ENCODE results near the gene SMC5. TPM values are rescaled to one million over a fixed set of nuclear protein-coding genes. Genes with fewer than 3 reads are reported as not detected.
"Not testable (repeated sequence)": the region's sequence is repeated elsewhere in the genome, so short reads cannot be mapped to it uniquely, and the experiment has no call there.

The SMC5 gene
- total RNA-seq, 1 donor from 2014 or later = 27.4 TPM

DNA sequence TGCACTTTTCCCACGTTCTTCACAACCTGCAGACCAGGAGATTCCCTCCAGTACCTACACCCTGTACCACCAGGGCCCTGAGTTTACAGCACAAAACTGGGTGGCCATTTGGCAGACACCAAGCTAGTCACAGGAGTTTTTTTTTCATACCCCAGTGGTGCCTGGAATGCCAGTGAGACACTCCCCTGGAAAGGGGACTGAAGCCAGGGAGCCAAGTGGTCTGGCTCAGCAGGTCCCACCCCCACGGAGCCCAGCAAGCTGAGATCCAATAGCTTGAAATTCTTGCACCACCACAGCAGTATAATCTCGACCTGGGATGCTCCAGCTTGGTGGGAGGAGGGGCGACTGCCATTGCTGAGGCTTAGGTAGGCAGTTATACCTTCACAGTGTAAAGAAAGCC is 26.3 kb upstream of the SMC5 start:
- H3K9me3 ChIP-seq (ENCODE audit: insufficient read depth, low read depth, low read length) = no peaks in the 10 kb centered on the region
- TF ChIP-seq EZH2 (IDR thresholded peaks at IDR 0.05; ENCODE audit: insufficient read depth, low read length) = no peak
- TF ChIP-seq, protein P1, sequence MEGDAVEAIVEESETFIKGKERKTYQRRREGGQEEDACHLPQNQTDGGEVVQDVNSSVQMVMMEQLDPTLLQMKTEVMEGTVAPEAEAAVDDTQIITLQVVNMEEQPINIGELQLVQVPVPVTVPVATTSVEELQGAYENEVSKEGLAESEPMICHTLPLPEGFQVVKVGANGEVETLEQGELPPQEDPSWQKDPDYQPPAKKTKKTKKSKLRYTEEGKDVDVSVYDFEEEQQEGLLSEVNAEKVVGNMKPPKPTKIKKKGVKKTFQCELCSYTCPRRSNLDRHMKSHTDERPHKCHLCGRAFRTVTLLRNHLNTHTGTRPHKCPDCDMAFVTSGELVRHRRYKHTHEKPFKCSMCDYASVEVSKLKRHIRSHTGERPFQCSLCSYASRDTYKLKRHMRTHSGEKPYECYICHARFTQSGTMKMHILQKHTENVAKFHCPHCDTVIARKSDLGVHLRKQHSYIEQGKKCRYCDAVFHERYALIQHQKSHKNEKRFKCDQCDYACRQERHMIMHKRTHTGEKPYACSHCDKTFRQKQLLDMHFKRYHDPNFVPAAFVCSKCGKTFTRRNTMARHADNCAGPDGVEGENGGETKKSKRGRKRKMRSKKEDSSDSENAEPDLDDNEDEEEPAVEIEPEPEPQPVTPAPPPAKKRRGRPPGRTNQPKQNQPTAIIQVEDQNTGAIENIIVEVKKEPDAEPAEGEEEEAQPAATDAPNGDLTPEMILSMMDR (IDR thresholded peaks at IDR 0.05; ENCODE audit: insufficient read depth, low read depth, low read length) = no peak
- H3K4me2 ChIP-seq (ENCODE audit: low read length) = no peak overlapping the region
- no peaks in the 10 kb centered on the region for H3K4me1 ChIP-seq (ENCODE audit: insufficient read depth, low read length)
- Mint-ChIP-seq H3K36me3 (ENCODE audit: low read depth, unreplicated experiment) (peaks cover 17% of the 10 kb centered on the region), H3K27ac (ENCODE audit: unreplicated experiment) (no peak overlapping the region), H3K27me3 (ENCODE audit: low read depth, unreplicated experiment) (no peaks in the 10 kb centered on the region), H3K4me3 (ENCODE audit: unreplicated experiment) (no peak overlapping the region), H3K4me1 (ENCODE audit: low read depth, unreplicated experiment) (peaks cover 15% of the 10 kb centered on the region), H3K9me3 (ENCODE audit: unreplicated experiment) (peaks cover 17% of the 10 kb centered on the region)
- DNase-seq (ENCODE audit: low read depth) (no peak), FAIRE-seq (no peak)
- no peaks in the 10 kb centered on the region for H3K79me2 ChIP-seq (ENCODE audit: insufficient read depth, low read length)
- no peaks in the 10 kb centered on the region for H3K27me3 ChIP-seq (ENCODE audit: insufficient read depth, low read length)
- no peaks in the 10 kb centered on the region for H4K20me1 ChIP-seq (ENCODE audit: insufficient read depth, low read length)
- no peak overlapping the region for H3K27ac ChIP-seq (ENCODE audit: low read depth, low read length)
- H3K4me3 ChIP-seq (ENCODE audit: insufficient read depth, low read depth, low read length) = no peak overlapping the region
- no peaks in the 10 kb centered on the region for H3K36me3 ChIP-seq (ENCODE audit: insufficient read depth, low read length)
- H2AFZ ChIP-seq (ENCODE audit: low read depth, low read length) = no peak overlapping the region
- no peak overlapping the region for H3K9ac ChIP-seq (ENCODE audit: low read length)

DNA sequence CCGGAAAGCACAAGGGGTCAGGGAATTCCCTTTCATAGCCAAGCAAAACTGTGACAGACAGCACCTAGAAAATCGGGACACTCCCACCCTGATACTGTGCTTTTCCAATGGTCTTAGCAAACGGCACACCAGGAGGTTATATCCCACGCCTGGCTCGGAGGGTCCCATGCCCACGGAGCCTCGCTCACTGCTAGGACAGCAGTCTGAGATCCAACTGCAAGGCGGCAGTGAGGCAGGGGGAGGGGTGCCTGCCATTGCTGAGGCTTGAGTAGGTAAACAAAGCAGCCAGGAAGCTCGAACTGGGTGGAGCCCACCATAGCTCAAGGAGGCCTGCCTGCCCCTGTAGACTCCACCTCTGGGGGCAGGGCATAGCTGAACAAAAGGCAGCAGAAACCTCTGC is 24.6 kb upstream of the SMC5 start:
- H3K9me3 ChIP-seq (ENCODE audit: insufficient read depth, low read depth, low read length); H3K27me3 ChIP-seq (ENCODE audit: insufficient read depth, low read length); H3K27ac ChIP-seq (ENCODE audit: low read depth, low read length); H3K4me3 ChIP-seq (ENCODE audit: insufficient read depth, low read depth, low read length); FAIRE-seq; H3K4me1 ChIP-seq (ENCODE audit: insufficient read depth, low read length); H3K9ac ChIP-seq (ENCODE audit: low read length); H3K27ac Mint-ChIP-seq (ENCODE audit: unreplicated experiment); H3K27me3 Mint-ChIP-seq (ENCODE audit: low read depth, unreplicated experiment); H2AFZ ChIP-seq (ENCODE audit: low read depth, low read length); H3K36me3 ChIP-seq (ENCODE audit: insufficient read depth, low read length); H3K4me2 ChIP-seq (ENCODE audit: low read length); DNase-seq (ENCODE audit: low read depth); H4K20me1 ChIP-seq (ENCODE audit: insufficient read depth, low read length); H3K4me3 Mint-ChIP-seq (ENCODE audit: unreplicated experiment); H3K4me1 Mint-ChIP-seq (ENCODE audit: low read depth, unreplicated experiment); H3K79me2 ChIP-seq (ENCODE audit: insufficient read depth, low read length): not testable (repeated sequence)
- Mint-ChIP-seq H3K9me3 (ENCODE audit: unreplicated experiment) (peaks cover 20% of the 10 kb centered on the region), H3K36me3 (ENCODE audit: low read depth, unreplicated experiment) (peaks cover 18% of the 10 kb centered on the region)

DNA sequence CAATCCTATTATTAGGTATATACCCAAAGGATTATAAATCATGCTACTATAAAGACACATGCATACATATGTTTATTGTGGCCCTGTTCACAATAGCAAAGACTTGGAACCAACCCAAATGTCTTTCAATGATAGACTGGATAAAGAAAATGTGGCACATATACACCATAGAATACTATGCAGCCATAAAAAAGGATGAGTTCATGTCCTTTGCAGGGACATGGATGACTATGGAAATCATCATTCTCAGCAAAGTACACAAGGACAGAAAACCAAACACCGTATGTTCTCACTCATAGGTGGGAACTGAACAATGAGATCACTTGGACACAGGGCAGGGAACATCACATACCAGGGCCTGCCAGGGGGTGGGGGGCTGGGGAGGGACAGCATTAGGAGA is 12.8 kb upstream of the SMC5 start:
- FAIRE-seq = not testable (repeated sequence)

DNA sequence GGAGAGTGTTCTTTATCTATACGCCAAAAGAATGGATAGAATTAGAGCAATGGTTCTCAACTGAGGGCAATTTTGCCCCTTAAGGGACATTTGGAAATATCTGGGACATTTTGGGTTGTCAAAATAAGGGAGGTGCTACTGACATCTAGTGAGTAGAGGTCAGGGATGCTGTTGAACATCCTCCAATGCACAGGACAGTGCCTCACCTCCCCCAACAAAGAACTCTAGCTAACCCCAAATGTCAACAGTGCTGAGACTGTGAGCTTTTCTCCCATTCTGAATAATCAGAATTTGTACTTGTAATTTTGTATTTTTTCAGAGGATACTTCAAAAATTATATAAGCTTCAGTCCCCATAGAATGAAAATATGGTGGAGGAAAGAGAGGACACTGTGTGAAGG is 8.6 kb upstream of the SMC5 start:
- no peak overlapping the region for H3K4me3 ChIP-seq (ENCODE audit: insufficient read depth, low read depth, low read length)
- no peak overlapping the region for H3K4me3 Mint-ChIP-seq (ENCODE audit: unreplicated experiment)
- H3K27ac Mint-ChIP-seq (ENCODE audit: unreplicated experiment) = no peak overlapping the region

More for the DNA sequence above, 12.8 kb upstream of the SMC5 start:
- not testable (repeated sequence) for H3K9me3 ChIP-seq (ENCODE audit: insufficient read depth, low read depth, low read length); H3K79me2 ChIP-seq (ENCODE audit: insufficient read depth, low read length); H3K4me2 ChIP-seq (ENCODE audit: low read length); H3K27me3 Mint-ChIP-seq (ENCODE audit: low read depth, unreplicated experiment); DNase-seq (ENCODE audit: low read depth); H3K9me3 Mint-ChIP-seq (ENCODE audit: unreplicated experiment); H4K20me1 ChIP-seq (ENCODE audit: insufficient read depth, low read length); H2AFZ ChIP-seq (ENCODE audit: low read depth, low read length); H3K9ac ChIP-seq (ENCODE audit: low read length); H3K36me3 ChIP-seq (ENCODE audit: insufficient read depth, low read length); H3K27ac Mint-ChIP-seq (ENCODE audit: unreplicated experiment); H3K4me3 Mint-ChIP-seq (ENCODE audit: unreplicated experiment); H3K36me3 Mint-ChIP-seq (ENCODE audit: low read depth, unreplicated experiment); H3K27ac ChIP-seq (ENCODE audit: low read depth, low read length); H3K4me3 ChIP-seq (ENCODE audit: insufficient read depth, low read depth, low read length); H3K27me3 ChIP-seq (ENCODE audit: insufficient read depth, low read length); H3K4me1 ChIP-seq (ENCODE audit: insufficient read depth, low read length); H3K4me1 Mint-ChIP-seq (ENCODE audit: low read depth, unreplicated experiment)

More for the DNA sequence above, 8.6 kb upstream of the SMC5 start:
- Mint-ChIP-seq H3K4me1 (ENCODE audit: low read depth, unreplicated experiment) (peaks cover 8% of the 10 kb centered on the region), H3K9me3 (ENCODE audit: unreplicated experiment) (no peaks in the 10 kb centered on the region), H3K36me3 (ENCODE audit: low read depth, unreplicated experiment) (no peaks in the 10 kb centered on the region), H3K27me3 (ENCODE audit: low read depth, unreplicated experiment) (no peaks in the 10 kb centered on the region)
- Histone ChIP-seq H3K4me2 (ENCODE audit: low read length) (no peak overlapping the region), H3K27me3 (ENCODE audit: insufficient read depth, low read length) (no peaks in the 10 kb centered on the region), H2AFZ (ENCODE audit: low read depth, low read length) (no peak overlapping the region), H4K20me1 (ENCODE audit: insufficient read depth, low read length) (no peaks in the 10 kb centered on the region), H3K79me2 (ENCODE audit: insufficient read depth, low read length) (no peaks in the 10 kb centered on the region), H3K9me3 (ENCODE audit: insufficient read depth, low read depth, low read length) (no peaks in the 10 kb centered on the region), H3K36me3 (ENCODE audit: insufficient read depth, low read length) (no peaks in the 10 kb centered on the region), H3K27ac (ENCODE audit: low read depth, low read length) (no peak overlapping the region), H3K9ac (ENCODE audit: low read length) (no peak overlapping the region), H3K4me1 (ENCODE audit: insufficient read depth, low read length) (no peaks in the 10 kb centered on the region)
- no peak for DNase-seq (ENCODE audit: low read depth)
- no peak for FAIRE-seq
- TF ChIP-seq, protein P1 (IDR thresholded peaks at IDR 0.05; ENCODE audit: insufficient read depth, low read depth, low read length) = no peak
- TF ChIP-seq EZH2 (IDR thresholded peaks at IDR 0.05; ENCODE audit: insufficient read depth, low read length) = no peak
